SK-N-SH (cell line): ENCODE results near the gene IP6K1. TPM values are rescaled to one million over a fixed set of nuclear protein-coding genes. Genes with fewer than 3 reads are reported as not detected.

ENCODE experiments used
- CTCF ChIA-PET: fragments of 300-600, 350-600 bp; formaldehyde crosslinking; extraction: SDS; loops from one replicate; lab custom pipeline; 2021; lab: Yijun Ruan, JAX
- POLR2A ChIA-PET: fragments of 350-600 bp; sonication (Branson Sonifier 250); formaldehyde crosslinking; extraction: SDS; loops from one replicate; lab custom pipeline; 2020; ENCODE audit warnings: antibody characterized with exemption, inconsistent platforms; lab: Yijun Ruan, JAX
- DNase-seq: peaks from one replicate; pipeline ENCODE4 v3.0.0; 2012
- H2AFZ ChIP-seq: fragments of 200-600 bp; sonication (generic); 2 replicates; pipeline ENCODE4 v1.8.1; 2016; ENCODE audit warnings: antibody characterized with exemption, mild to moderate bottlenecking, low read depth
- H3F3A ChIP-seq: fragments of 200-600 bp; sonication (generic); replicated peaks from 2 replicates; pipeline ENCODE3; 2016; ENCODE audit warnings: antibody characterized with exemption, mild to moderate bottlenecking; ENCODE audit not compliant: insufficient read depth
- H3K27ac ChIP-seq, 2 experiments: fragments of 200-500 bp in 1 of 2; fragments of 200-600 bp in 1 of 2; sonication (Bioruptor generic) in 1 of 2; sonication (generic), shearing (Covaris generic) in 1 of 2; 2 replicates each; pipeline versions ENCODE4 v1.5.1 to v1.6.1; 2014 to 2016; ENCODE audit warnings: low read depth in 2 of 2, inconsistent platforms in 1 of 2, low read length in 1 of 2, mild to moderate bottlenecking in 1 of 2, mixed read lengths in 1 of 2
- H3K27me3 ChIP-seq: fragments of 200-600 bp; sonication (generic), shearing (Covaris generic); 2 replicates; pipeline ENCODE4 v1.6.1; 2016; ENCODE audit warnings: mixed run types; ENCODE audit not compliant: insufficient read depth
- H3K36me3 ChIP-seq, 2 experiments: fragments of 200-500 bp in 1 of 2; fragments of 200-600 bp in 1 of 2; sonication (Bioruptor generic) in 1 of 2; sonication (generic) in 1 of 2; replicated peaks in 1 of 2; 2 replicates each; pipeline versions ENCODE3 to v1.5.1; 2014 to 2016; ENCODE audit warnings: low read length in 1 of 2, mild to moderate bottlenecking in 1 of 2; ENCODE audit not compliant: insufficient read depth in 2 of 2, control insufficient read depth in 1 of 2
- H3K4me1 ChIP-seq, 2 experiments: fragments of 200-500 bp in 1 of 2; fragments of 200-600 bp in 1 of 2; sonication (Bioruptor generic) in 1 of 2; sonication (generic), shearing (Covaris generic) in 1 of 2; 2 replicates each; pipeline versions ENCODE4 v1.5.1 to v1.6.1; 2014 to 2016; ENCODE audit warnings: low read depth in 1 of 2, low read length in 1 of 2, mixed run types in 1 of 2; ENCODE audit not compliant: insufficient read depth in 2 of 2, control insufficient read depth in 1 of 2
- H3K4me2 ChIP-seq: fragments of 200-600 bp; sonication (generic), shearing (Covaris generic); 2 replicates; pipeline ENCODE4 v1.6.1; 2017; ENCODE audit warnings: mixed run types
- H3K4me3 ChIP-seq, 2 experiments: fragments of 200-500 bp in 1 of 2; fragments of 200-600 bp in 1 of 2; sonication (Bioruptor generic) in 1 of 2; sonication (generic), shearing (Covaris generic) in 1 of 2; 2 replicates each; pipeline versions ENCODE4 v1.5.1 to v1.8.1; 2014 to 2016; ENCODE audit warnings: low read depth in 2 of 2, inconsistent platforms in 1 of 2, low read length in 1 of 2, mild to moderate bottlenecking in 1 of 2, mixed read lengths in 1 of 2, moderate library complexity in 1 of 2
- H3K79me2 ChIP-seq: fragments of 200-600 bp; sonication (generic); 2 replicates; pipeline ENCODE4 v1.8.1; 2017; ENCODE audit warnings: mild to moderate bottlenecking; ENCODE audit not compliant: insufficient read depth
- H3K9ac ChIP-seq: fragments of 200-600 bp; sonication (generic); 2 replicates; pipeline ENCODE4 v1.6.1; 2017; ENCODE audit warnings: mixed run types
- H3K9me2 ChIP-seq: fragments of 200-600 bp; sonication (generic); 2 replicates; pipeline ENCODE4 v1.6.1; 2017; ENCODE audit warnings: mixed run types
- H3K9me3 ChIP-seq: fragments of 200-600 bp; sonication (generic); 2 replicates; pipeline ENCODE4 v1.6.1; 2017; ENCODE audit warnings: mixed run types, mild to moderate bottlenecking, moderate library complexity
- H4K20me1 ChIP-seq: fragments of 200-600 bp; sonication (generic); 2 replicates; pipeline ENCODE4 v1.6.1; 2017; ENCODE audit warnings: mild to moderate bottlenecking, mixed run types; ENCODE audit not compliant: insufficient read depth
- ELF1 ChIP-seq: IDR thresholded peaks from 2 replicates; pipeline ENCODE4 v1.4.0; 2012
- EP300 ChIP-seq, 2 experiments: IDR thresholded peaks; 2 replicates each; pipeline versions ENCODE4 v1.4.0 to v1.6.1; 2012; ENCODE audit warnings: borderline replicate concordance in 1 of 2, low read depth in 1 of 2, low read length in 1 of 2
- FOSL2 ChIP-seq: IDR thresholded peaks from 2 replicates; pipeline ENCODE4 v1.4.0; 2012; ENCODE audit warnings: low read depth, mild to moderate bottlenecking, moderate library complexity, borderline replicate concordance
- FOXJ3 ChIP-seq: sonication (generic); formaldehyde crosslinking; IDR thresholded peaks from 2 replicates; pipeline ENCODE4 v1.5.1; 2020; ENCODE audit warnings: mild to moderate bottlenecking, missing genetic modification reagents
- GABPA ChIP-seq: IDR thresholded peaks from 2 replicates; pipeline ENCODE4 v1.4.0; 2012; ENCODE audit warnings: low read depth, mild to moderate bottlenecking
- JUND ChIP-seq: IDR thresholded peaks from 2 replicates; pipeline ENCODE4 v1.4.0; 2012
- MEF2A ChIP-seq: IDR thresholded peaks from 2 replicates; pipeline ENCODE4 v1.4.0; 2012; ENCODE audit warnings: low read depth, borderline replicate concordance
- NRF1 ChIP-seq: IDR thresholded peaks from 2 replicates; pipeline ENCODE4 v1.6.1; 2012; ENCODE audit warnings: low read depth, mild to moderate bottlenecking, low read length
- PBX3 ChIP-seq: IDR thresholded peaks from 2 replicates; pipeline ENCODE4; 2012
- RCOR1 ChIP-seq: fragments of 150-350 bp; IDR thresholded peaks from 2 replicates; pipeline ENCODE4 v1.6.1; 2017; ENCODE audit warnings: antibody characterized with exemption, low read length
- RFX5 ChIP-seq: IDR thresholded peaks from 2 replicates; pipeline ENCODE4 v1.6.1; 2012; ENCODE audit warnings: mild to moderate bottlenecking, improper control_type of control experiment, low read length
- SIN3A ChIP-seq: IDR thresholded peaks from 2 replicates; pipeline ENCODE4 v1.6.1; 2012; ENCODE audit warnings: low read depth, mild to moderate bottlenecking, low read length, moderate library complexity, borderline replicate concordance
- USF1 ChIP-seq: IDR thresholded peaks from 2 replicates; pipeline ENCODE4 v1.4.0; 2012; ENCODE audit warnings: low read depth, borderline replicate concordance
- WGBS: methylation state at CpG from one replicate; pipeline ENCODE4 v1.1.6; 2017; ENCODE audit warnings: low lambda C conversion rate; 5-methylcytosine and 5-hydroxymethylcytosine counted together
- polyA plus RNA-seq, 3 experiments: library from polyadenylated mRNA; depleted of rRNA; stranded (reverse); fragments of >200 nt; gene quantifications; 2 replicates each; pipeline ENCODE4 v1.2.3, GENCODE V29; 2012
- TF ChIP-seq, protein P1 (sequence below): IDR thresholded peaks from 2 replicates; pipeline ENCODE4 v1.4.0; 2012; ENCODE audit warnings: low read depth
- TF ChIP-seq, protein P2 (sequence below): IDR thresholded peaks from 2 replicates; pipeline ENCODE4 v1.4.0; 2012; ENCODE audit warnings: low read depth, borderline replicate concordance
- TF ChIP-seq, protein P3 (sequence below): fragments of 150-350 bp; IDR thresholded peaks from 2 replicates; pipeline ENCODE4 v1.6.1; 2016; ENCODE audit warnings: mild to moderate bottlenecking, low read depth, low read length
- TF ChIP-seq, protein P4 (sequence below): IDR thresholded peaks from 2 replicates; pipeline ENCODE4 v1.6.1; 2012; ENCODE audit warnings: mild to moderate bottlenecking, low read depth, low read length, moderate library complexity

IP6K1 gene
- polyA plus RNA-seq, 1 of the 3 experiments (the other 2 are of a cell fraction), result 23.3 TPM

- H3K27me3 ChIP-seq, result no peaks in the 10 kb centered on the region
- POLR2A ChIA-PET, result no interaction called here
- H2AFZ ChIP-seq, result no peak overlapping the region
- TF ChIP-seq MEF2A (no peak), PBX3 (no peak), ELF1 (no peak), FOSL2 (no peak)
- TF ChIP-seq, protein P1, sequence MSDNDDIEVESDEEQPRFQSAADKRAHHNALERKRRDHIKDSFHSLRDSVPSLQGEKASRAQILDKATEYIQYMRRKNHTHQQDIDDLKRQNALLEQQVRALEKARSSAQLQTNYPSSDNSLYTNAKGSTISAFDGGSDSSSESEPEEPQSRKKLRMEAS, result no peak
- H4K20me1 ChIP-seq, result peaks cover 3% of the 10 kb centered on the region; the same call in 1 of the 2 replicates
- no peaks in the 10 kb centered on the region for H3K9me2 ChIP-seq
- no peak overlapping the region for H3K9ac ChIP-seq
- WGBS, result 99% methylated on average over 4 of the region's 4 CpGs
- H3F3A ChIP-seq, result peaks cover 7% of the 10 kb centered on the region
- no peaks in the 10 kb centered on the region; a peak in 1 of 4 replicates for H3K4me1 ChIP-seq
- no peak for DNase-seq
- no peak overlapping the region for H3K27ac ChIP-seq
- no peaks in the 10 kb centered on the region for H3K9me3 ChIP-seq
- H3K79me2 ChIP-seq, result peaks cover 10% of the 10 kb centered on the region; the same call in 1 of the 2 replicates
- no peak overlapping the region for H3K4me3 ChIP-seq
- H3K4me2 ChIP-seq, result no peak overlapping the region
- peaks cover 41 to 50% of the 10 kb centered on the region in 2 experiments for H3K36me3 ChIP-seq
- CTCF ChIA-PET, result no interaction called here
Observed at GRCh38 chr3:49729966-49730609, 56.3 kb downstream of the IP6K1 start.

DNA sequence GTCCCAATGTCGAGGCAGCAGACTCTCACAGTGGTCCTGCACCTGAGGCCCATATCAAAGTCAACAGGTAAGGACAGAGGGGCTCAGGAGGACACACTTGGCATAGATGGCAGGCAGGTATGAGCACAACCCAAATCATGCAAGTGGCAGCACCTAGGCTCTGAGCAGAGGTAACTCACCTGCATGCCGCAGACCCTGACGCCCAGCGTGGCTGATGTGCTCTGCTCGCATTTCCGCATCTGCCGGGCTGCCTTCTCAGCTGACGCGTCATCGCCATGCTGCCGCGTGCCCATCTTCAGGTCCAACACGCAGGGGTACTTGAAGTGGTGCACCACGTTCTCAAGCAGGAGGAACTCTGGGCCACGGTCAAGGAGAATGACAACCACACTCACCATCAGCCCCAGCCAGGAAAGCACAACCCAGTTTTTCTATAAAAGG, 58.4 kb downstream of the IP6K1 start:
- Histone ChIP-seq H3K4me2 (no peak overlapping the region), H2AFZ (no peak overlapping the region), H3F3A (peaks cover 9% of the 10 kb centered on the region), H3K9ac (no peak overlapping the region), H3K27me3 (no peaks in the 10 kb centered on the region), H3K36me3 (peaks cover 26 to 43% of the 10 kb centered on the region in 2 experiments), H3K4me1 (peaks cover 2 to 11% of the 10 kb centered on the region in 2 experiments; a peak in 1 of 4 replicates), H3K79me2 (peaks cover 11% of the 10 kb centered on the region), H3K4me3 (no peak overlapping the region), H3K9me2 (no peaks in the 10 kb centered on the region), H4K20me1 (no peaks in the 10 kb centered on the region), H3K9me3 (no peaks in the 10 kb centered on the region), H3K27ac (no peak overlapping the region)
- WGBS, result 93% methylated on average over 15 of the region's 15 CpGs
- no peak for DNase-seq
- CTCF ChIA-PET, result no interaction called here
- POLR2A ChIA-PET, result no interaction called here
- TF ChIP-seq, protein P1, result no peak
- TF ChIP-seq RCOR1 (no peak), FOXJ3 (CRISPR knock-in tag) (no peak), RFX5 (no peak), GABPA (no peak), EP300 (IDR thresholded peaks at IDR 0.05; ENCODE audit: borderline replicate concordance in 1 of 2, low read depth in 1 of 2, low read length in 1 of 2) (no peak), USF1 (no peak), SIN3A (no peak), JUND (no peak), NRF1 (no peak)
- TF ChIP-seq, protein P2, sequence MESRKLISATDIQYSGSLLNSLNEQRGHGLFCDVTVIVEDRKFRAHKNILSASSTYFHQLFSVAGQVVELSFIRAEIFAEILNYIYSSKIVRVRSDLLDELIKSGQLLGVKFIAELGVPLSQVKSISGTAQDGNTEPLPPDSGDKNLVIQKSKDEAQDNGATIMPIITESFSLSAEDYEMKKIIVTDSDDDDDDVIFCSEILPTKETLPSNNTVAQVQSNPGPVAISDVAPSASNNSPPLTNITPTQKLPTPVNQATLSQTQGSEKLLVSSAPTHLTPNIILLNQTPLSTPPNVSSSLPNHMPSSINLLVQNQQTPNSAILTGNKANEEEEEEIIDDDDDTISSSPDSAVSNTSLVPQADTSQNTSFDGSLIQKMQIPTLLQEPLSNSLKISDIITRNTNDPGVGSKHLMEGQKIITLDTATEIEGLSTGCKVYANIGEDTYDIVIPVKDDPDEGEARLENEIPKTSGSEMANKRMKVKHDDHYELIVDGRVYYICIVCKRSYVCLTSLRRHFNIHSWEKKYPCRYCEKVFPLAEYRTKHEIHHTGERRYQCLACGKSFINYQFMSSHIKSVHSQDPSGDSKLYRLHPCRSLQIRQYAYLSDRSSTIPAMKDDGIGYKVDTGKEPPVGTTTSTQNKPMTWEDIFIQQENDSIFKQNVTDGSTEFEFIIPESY, result no peak
- TF ChIP-seq, protein P3, sequence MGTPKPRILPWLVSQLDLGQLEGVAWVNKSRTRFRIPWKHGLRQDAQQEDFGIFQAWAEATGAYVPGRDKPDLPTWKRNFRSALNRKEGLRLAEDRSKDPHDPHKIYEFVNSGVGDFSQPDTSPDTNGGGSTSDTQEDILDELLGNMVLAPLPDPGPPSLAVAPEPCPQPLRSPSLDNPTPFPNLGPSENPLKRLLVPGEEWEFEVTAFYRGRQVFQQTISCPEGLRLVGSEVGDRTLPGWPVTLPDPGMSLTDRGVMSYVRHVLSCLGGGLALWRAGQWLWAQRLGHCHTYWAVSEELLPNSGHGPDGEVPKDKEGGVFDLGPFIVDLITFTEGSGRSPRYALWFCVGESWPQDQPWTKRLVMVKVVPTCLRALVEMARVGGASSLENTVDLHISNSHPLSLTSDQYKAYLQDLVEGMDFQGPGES, result no peak
- TF ChIP-seq, protein P4, sequence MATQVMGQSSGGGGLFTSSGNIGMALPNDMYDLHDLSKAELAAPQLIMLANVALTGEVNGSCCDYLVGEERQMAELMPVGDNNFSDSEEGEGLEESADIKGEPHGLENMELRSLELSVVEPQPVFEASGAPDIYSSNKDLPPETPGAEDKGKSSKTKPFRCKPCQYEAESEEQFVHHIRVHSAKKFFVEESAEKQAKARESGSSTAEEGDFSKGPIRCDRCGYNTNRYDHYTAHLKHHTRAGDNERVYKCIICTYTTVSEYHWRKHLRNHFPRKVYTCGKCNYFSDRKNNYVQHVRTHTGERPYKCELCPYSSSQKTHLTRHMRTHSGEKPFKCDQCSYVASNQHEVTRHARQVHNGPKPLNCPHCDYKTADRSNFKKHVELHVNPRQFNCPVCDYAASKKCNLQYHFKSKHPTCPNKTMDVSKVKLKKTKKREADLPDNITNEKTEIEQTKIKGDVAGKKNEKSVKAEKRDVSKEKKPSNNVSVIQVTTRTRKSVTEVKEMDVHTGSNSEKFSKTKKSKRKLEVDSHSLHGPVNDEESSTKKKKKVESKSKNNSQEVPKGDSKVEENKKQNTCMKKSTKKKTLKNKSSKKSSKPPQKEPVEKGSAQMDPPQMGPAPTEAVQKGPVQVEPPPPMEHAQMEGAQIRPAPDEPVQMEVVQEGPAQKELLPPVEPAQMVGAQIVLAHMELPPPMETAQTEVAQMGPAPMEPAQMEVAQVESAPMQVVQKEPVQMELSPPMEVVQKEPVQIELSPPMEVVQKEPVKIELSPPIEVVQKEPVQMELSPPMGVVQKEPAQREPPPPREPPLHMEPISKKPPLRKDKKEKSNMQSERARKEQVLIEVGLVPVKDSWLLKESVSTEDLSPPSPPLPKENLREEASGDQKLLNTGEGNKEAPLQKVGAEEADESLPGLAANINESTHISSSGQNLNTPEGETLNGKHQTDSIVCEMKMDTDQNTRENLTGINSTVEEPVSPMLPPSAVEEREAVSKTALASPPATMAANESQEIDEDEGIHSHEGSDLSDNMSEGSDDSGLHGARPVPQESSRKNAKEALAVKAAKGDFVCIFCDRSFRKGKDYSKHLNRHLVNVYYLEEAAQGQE, result no peak
